OCI-LY7 (cell line): ENCODE results near the gene RAB44. TPM values are rescaled to one million over a fixed set of nuclear protein-coding genes. Genes with fewer than 3 reads are reported as not detected.

Experiments
- BruUV-seq: library from RNA; stranded (reverse); fragments of 400-500 nt; replicated peaks from 2 replicates; lab custom pipeline; 2021; lab: Mats Ljungman, UMichigan
- CTCF ChIA-PET: fragments of 300-600 bp; sonication (Branson Sonifier 250); formaldehyde crosslinking; loops from one replicate; lab custom pipeline; 2022; ENCODE audit warnings: antibody characterized with exemption; ENCODE audit not compliant: unreplicated experiment; lab: Charles Lee
- POLR2A ChIA-PET: fragments of 300-600 bp; sonication (Branson Sonifier 250); formaldehyde crosslinking; loops from one replicate; lab custom pipeline; 2022; ENCODE audit warnings: antibody characterized with exemption; lab: Charles Lee
- DNase-seq: peaks from one replicate; pipeline ENCODE4 v3.0.0-alpha.2; 2015; ENCODE audit warnings: low spot score
- H2AFZ ChIP-seq: fragments of 200-600 bp; sonication (generic), shearing (Covaris generic); 2 replicates; pipeline ENCODE4 v1.6.1; 2014; ENCODE audit warnings: mild to moderate bottlenecking, antibody characterized with exemption, low read length, moderate library complexity
- H3K27ac ChIP-seq: fragments of 200-600 bp; sonication (generic); 2 replicates; pipeline ENCODE4 v1.5.1; 2014; ENCODE audit warnings: mixed run types, low read depth, mild to moderate bottlenecking, moderate library complexity, low read length, inconsistent platforms; ENCODE audit not compliant: poor library complexity, severe bottlenecking
- H3K36me3 ChIP-seq: fragments of 200-600 bp; sonication (generic); 2 replicates; pipeline ENCODE4 v1.6.1; 2014; ENCODE audit warnings: mild to moderate bottlenecking, antibody characterized with exemption, low read length, moderate library complexity, mixed read lengths; ENCODE audit not compliant: insufficient read depth
- H3K4me1 ChIP-seq: fragments of 200-600 bp; sonication (generic); 2 replicates; pipeline ENCODE4 v1.5.1; 2014; ENCODE audit warnings: mild to moderate bottlenecking, low read length; ENCODE audit not compliant: insufficient read depth, poor library complexity, severe bottlenecking
- H3K4me2 ChIP-seq: fragments of 200-600 bp; sonication (generic); 2 replicates; pipeline ENCODE4 v1.6.1; 2014; ENCODE audit warnings: mild to moderate bottlenecking, low read length
- H3K4me3 ChIP-seq: fragments of 200-600 bp; sonication (generic); 2 replicates; pipeline ENCODE4 v1.5.1; 2014; ENCODE audit warnings: mild to moderate bottlenecking, low read depth, low read length; ENCODE audit not compliant: poor library complexity, severe bottlenecking
- H3K79me2 ChIP-seq: fragments of 200-600 bp; sonication (generic); 2 replicates; pipeline ENCODE4 v1.6.1; 2016; ENCODE audit warnings: low read depth, mild to moderate bottlenecking, low read length, moderate library complexity, mixed read lengths; ENCODE audit not compliant: insufficient read depth
- H3K9me2 ChIP-seq: fragments of 200-600 bp; sonication (generic); 2 replicates; pipeline ENCODE4 v1.6.1; 2016; ENCODE audit warnings: mild to moderate bottlenecking, low read length, mixed read lengths; ENCODE audit not compliant: insufficient read depth
- H3K9me3 ChIP-seq: fragments of 200-600 bp; sonication (generic); 2 replicates; pipeline ENCODE4 v1.6.1; 2014; ENCODE audit warnings: mild to moderate bottlenecking, mixed run types, low read length, mixed read lengths
- H4K20me1 ChIP-seq: fragments of 200-600 bp; sonication (generic); 2 replicates; pipeline ENCODE4 v1.6.1; 2014; ENCODE audit warnings: mild to moderate bottlenecking, antibody characterized with exemption, low read length, moderate library complexity, mixed read lengths; ENCODE audit not compliant: insufficient read depth
- CTCF ChIP-seq: fragments of 200-600 bp; sonication (generic); conservative IDR thresholded peaks from 2 replicates; pipeline ENCODE4 v1.5.1; 2014; ENCODE audit warnings: mild to moderate bottlenecking, antibody characterized with exemption, low read length, moderate library complexity, mixed read lengths
- EZH2phosphoT487 ChIP-seq: fragments of 200-600 bp; sonication (generic); IDR thresholded peaks from 2 replicates; pipeline ENCODE4 v1.6.1; 2018; ENCODE audit warnings: low read depth, borderline replicate concordance, mild to moderate bottlenecking, mixed run types, antibody characterized with exemption, low read length, moderate library complexity, mixed read lengths
- intact Hi-C: fragments of 100-400 bp; cut with micrococcal nuclease; formaldehyde crosslinking; loops from one replicate; pipeline ENCODE4 v1.10.0; 2022; ENCODE audit not compliant: unreplicated experiment
- total RNA-seq, 2 experiments: library from RNA; depleted of rRNA in 1 of 2; stranded (reverse); fragments of >200 nt in 1 of 2; shearing (Covaris generic) in 1 of 2; gene quantifications; 2 replicates each; pipeline ENCODE4 v1.2.3, GENCODE V29; 2014 to 2022

RAB44 gene
- total RNA-seq, 2 experiments from 2014 or later = 0.09 TPM; not detected in 1

DNA sequence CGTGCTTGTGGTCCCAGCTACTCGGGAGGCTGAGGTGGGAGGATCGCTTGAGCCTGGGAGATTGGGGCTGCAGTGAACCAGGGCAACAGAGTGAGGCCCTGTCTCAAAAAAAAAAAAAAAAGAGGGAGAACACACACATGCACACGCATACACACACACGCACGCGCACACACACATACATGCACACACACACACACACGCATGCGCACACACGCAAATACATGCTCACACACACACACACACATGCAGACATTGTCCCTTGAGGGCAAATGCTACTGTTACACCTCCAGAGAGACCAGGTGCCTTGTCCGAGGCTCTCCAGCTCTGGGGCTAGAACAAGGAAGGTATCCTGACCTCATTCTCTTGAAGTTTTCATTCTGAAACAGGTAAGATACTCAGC, 64.5 kb downstream of the RAB44 start:
- H3K79me2 ChIP-seq = no peaks in the 10 kb centered on the region
- TF ChIP-seq CTCF (no peak), EZH2phosphoT487 (no peak)
- no peak for DNase-seq
- intact Hi-C loops = loop anchor here (10.0 kb wide), 1 partner anchor 413 kb away; the partner anchor contains the start of gene PIM1
- H3K4me3 ChIP-seq = no peak overlapping the region
- no peaks in the 10 kb centered on the region for H3K9me3 ChIP-seq
- ChIA-PET POLR2A (interaction anchor here (0.6 to 1.7 kb wide), 4 partner anchors 14 to 81 kb away, joined by 3 to 8 read pairs (median 4); no protein-coding TSS in a partner anchor), CTCF (interaction anchor here (0.7 to 4.3 kb wide), 2 partner anchors 7 to 66 kb away, joined by 3 to 23 read pairs; no protein-coding TSS in a partner anchor)
- no peak overlapping the region for H2AFZ ChIP-seq
- H3K36me3 ChIP-seq = no peaks in the 10 kb centered on the region
- no peak overlapping the region for H3K27ac ChIP-seq
- H3K4me2 ChIP-seq = no peak overlapping the region
- H3K4me1 ChIP-seq = peaks cover 51% of the 10 kb centered on the region
- no TSS peak for BruUV-seq
- no peaks in the 10 kb centered on the region for H4K20me1 ChIP-seq
- no peaks in the 10 kb centered on the region for H3K9me2 ChIP-seq

GRCh38 chr6:36765190-36765589, 67.6 kb downstream of the RAB44 start:
- no peak for DNase-seq
- no peaks in the 10 kb centered on the region for H3K36me3 ChIP-seq
- TF ChIP-seq EZH2phosphoT487 (no peak), CTCF (no peak)
- H3K9me2 ChIP-seq = no peaks in the 10 kb centered on the region
- ChIA-PET CTCF (interaction anchor here (0.9 to 4.1 kb wide), 6 partner anchors 16 to 85 kb away, joined by 3 to 43 read pairs (median 3); no protein-coding TSS in a partner anchor), POLR2A (interaction anchor here (1.2 to 1.9 kb wide), 3 partner anchors 12 to 17 kb away, joined by 3 to 8 read pairs (median 5); no protein-coding TSS in a partner anchor)
- no TSS peak for BruUV-seq
- H3K27ac ChIP-seq = peak overlapping the region; percentile 4
- intact Hi-C loops = loop anchor here (5.0 to 10.0 kb wide), 2 partner anchors 410 to 442 kb away; partner anchors contain the start of gene PIM1
- no peaks in the 10 kb centered on the region for H3K9me3 ChIP-seq
- peak overlapping the region; percentile 24; the same call in 1 of the 2 replicates for H2AFZ ChIP-seq
- peak overlapping the region; percentile 61 for H3K4me2 ChIP-seq
- H3K4me3 ChIP-seq = no peak overlapping the region
- H3K79me2 ChIP-seq = no peaks in the 10 kb centered on the region
- no peaks in the 10 kb centered on the region for H4K20me1 ChIP-seq
- H3K4me1 ChIP-seq = peaks cover 43% of the 10 kb centered on the region
